ENCODE results near the gene DNAH6.
A peak's percentile ranks its signal among the peaks of the same experiment; 100 is the strongest.

DNAH6 gene

DNA sequence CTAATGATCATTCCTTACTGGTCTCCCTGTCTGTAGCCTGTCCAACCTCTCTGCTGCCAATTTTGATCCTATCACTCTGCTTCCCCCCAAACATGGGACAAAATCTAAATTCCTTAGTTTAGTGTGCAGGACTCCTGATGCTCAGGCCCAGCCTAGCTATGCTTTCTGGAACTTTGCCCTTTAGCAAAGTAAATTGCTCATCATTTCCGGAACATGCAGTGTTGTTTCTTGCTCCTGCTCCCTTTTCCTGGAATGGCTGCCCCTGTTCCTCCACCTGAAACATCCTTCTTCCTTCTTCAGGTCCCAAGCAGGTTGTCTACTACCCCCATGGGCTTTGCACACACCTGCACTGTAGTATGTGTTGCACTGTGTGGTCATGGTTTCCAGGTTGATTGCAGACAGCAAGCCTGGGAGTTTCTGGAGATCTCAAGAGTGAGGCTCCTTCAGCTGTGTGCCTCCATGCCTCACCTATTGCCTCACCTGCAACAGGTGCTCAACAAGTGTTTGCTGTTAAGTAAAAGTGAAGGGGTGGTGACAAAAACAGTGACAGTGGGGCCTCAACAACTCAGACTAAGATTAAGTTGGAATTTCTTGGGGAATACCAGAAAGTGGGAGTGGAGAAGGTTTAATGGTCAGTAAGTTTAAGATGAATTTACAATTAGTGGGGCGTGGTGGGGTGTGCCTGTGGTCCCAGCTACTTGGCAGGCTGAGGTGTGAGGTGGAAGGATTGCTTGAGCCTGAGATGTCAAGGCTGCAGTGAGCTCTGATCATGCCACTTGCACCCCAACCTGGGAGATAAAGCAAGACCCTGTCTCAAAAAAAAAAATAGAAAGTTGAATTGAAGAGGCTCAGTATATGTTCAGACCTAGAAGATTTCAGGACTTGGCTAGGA, 120.0 kb downstream of the DNAH6 start:
- no peak for DNase-seq (ENCODE audit: low spot score)

GRCh38 chr2:84639751-84640150, 123.5 kb downstream of the DNAH6 start:
- DNase-seq (ENCODE audit: low spot score) = no peak

DNA sequence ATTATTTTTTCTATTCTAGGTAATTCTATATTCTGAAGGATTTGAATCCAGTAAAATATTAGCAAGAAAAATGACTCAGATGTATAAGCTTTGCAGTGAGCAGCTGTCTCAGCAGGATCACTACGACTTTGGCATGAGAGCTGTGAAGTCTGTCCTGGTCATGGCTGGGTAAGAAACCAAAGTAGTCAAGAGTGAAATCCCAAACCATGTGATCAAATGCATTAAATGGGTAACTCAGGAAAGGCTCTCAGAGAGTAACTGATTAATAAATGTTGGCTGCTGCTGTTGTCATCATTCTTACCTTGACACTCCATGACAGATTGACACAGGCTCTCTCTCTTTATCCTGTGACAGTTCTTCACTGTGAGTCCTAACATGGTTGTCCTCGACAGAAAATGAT, 124.1 kb downstream of the DNAH6 start:
- no peak for DNase-seq (ENCODE audit: low spot score)

DNA sequence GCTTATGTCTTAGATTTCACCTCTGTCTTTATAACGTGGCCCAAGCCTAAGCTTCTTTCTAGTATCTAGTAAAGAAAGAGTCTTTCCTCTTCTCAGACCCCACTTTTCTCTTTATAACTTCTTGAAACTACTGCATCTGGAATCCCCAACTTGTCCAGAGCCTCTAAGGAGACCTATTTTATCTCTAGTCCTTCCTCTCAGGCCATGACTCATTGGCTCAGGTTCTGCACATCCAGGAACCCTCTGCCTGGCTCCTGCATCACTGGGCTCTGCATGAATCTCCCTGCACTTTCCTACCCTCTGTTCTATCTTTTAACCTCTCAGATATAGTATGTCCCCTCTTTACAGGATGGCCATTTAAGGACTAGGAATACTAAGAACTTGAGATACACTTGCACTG, 124.7 kb downstream of the DNAH6 start:
- DNase-seq (ENCODE audit: low spot score) = no peak

GRCh38 chr2:84643991-84644390, 127.7 kb downstream of the DNAH6 start:
- DNase-seq (ENCODE audit: low spot score) = no peak

DNA sequence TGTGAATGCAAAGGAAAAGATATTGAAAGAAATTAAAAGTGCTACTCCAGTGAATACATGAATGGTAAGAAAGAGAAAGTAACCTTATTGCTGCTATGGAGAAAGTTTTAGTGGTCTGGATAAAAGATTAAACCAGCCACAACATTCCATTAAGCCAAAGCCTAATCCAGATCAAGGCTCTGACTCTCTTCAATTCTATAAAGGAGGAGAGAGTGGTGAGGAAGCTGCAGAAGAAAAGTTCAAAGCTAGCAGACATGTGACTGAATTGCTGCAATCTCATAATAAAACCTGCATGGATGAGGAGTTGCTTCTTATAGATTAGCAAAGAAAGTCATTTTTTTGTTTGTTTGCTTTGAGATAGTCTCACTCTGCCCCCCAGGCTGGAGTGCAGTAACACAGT, 130.2 kb downstream of the DNAH6 start:
- no peak for DNase-seq (ENCODE audit: low spot score)

- DNase-seq (ENCODE audit: low spot score) = no peak
Measured at GRCh38 chr2:84647267-84647666, 131.0 kb downstream of the DNAH6 start.

DNA sequence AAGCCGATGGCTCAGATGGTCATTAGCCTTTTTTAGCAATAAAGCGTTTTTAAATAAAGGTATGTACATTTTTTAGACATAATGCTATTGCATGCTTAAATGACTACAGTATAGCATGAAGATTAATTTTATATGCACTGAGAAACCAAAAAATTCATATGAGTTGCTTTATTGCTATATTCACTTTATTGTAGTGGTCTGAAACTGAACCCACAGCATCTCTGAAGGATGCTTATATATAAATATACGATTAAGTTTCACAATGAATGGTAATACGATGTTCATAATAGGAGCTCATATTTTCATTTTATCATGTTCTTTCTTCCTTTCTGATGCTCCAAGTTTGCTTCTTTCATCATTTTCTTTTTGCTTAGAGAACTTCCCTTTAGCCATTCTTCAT, 132.8 kb downstream of the DNAH6 start:
- no peak for DNase-seq (ENCODE audit: low spot score)

DNA sequence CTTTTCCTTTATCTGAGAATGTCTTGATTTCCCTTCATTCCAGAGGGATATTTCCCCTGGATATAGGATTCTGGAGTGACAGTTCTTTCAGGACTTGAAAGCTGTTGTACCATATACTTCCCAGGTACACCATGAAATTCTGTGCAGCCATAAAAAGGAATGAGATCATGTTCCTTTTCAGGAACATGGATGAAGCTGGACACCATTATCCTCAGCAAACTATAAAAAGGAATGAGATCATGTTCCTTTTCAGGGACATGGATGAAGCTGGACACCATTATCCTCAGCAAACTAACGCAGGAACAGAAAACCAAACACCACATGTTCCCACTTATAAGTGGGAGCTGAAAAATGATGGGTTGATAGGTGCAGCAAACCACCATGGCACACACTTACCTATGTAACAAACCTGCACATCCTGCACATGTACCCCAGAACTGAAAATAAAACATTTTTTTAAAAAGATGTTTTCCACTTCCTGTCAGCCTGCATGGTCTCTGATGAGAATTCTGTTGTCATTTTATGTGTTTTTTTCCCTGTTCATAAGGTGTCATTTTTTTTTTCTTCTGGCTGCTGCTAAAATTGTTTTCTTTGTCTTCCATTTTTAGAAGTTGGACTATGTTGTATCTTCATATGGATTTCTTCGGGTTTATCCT, 133.3 kb downstream of the DNAH6 start:
- no peak for DNase-seq (ENCODE audit: low spot score)

GRCh38 chr2:84652431-84652830, 136.1 kb downstream of the DNAH6 start:
- DNase-seq (ENCODE audit: low spot score) = peak; percentile 26

- DNase-seq (ENCODE audit: low spot score) = no peak
Measured at GRCh38 chr2:84653302-84653701, 137.0 kb downstream of the DNAH6 start.

DNA sequence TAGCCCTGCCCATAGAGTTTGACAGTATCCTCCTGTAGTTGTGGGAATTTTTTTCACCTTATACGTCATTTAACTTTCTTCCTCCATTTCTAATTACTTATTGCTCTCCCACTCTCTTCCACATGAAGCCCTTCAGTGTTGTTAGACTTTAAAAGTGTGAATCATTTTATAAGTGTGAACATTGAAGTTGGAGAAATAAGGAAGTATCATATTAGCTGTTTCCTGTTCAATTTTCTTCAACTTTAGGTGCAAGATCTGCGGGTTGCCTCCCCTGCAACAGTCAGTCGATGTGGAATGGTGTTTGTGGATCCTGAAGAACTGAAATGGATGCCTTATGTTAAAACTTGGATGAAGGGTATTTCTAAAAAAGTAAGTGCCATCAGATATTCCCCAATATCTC, 138.1 kb downstream of the DNAH6 start:
- DNase-seq (ENCODE audit: low spot score) = no peak

- DNase-seq (ENCODE audit: low spot score) = no peak
Measured at GRCh38 chr2:84669122-84669521, 152.8 kb downstream of the DNAH6 start.

- DNase-seq (ENCODE audit: low spot score) = no peak
Measured at GRCh38 chr2:84674099-84674498, 157.8 kb downstream of the DNAH6 start.

DNA sequence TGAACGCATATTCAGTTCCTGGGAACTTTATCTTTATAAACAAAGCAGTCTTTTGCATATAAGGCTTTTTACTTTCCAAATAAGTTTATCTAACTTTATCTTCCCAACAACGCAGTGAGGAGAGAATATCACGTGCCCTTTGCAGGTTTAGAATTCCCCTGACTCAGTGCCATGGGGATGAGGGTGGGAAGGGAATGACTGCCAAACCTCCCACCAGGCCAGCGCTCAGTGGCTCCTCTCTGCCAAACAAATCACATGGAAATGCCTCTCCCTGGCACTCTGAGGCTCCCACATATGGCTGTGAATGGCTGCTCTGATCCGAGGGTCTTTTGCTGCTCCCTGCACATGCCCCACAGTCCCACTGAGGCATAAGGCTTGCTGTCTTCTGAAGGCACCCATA, 158.3 kb downstream of the DNAH6 start:
- no peak for DNase-seq (ENCODE audit: low spot score)

- DNase-seq (ENCODE audit: low spot score) = no peak
Measured at GRCh38 chr2:84676295-84676694, 160.0 kb downstream of the DNAH6 start.

- no peak for DNase-seq (ENCODE audit: low spot score)
Measured at GRCh38 chr2:84678214-84678613, 161.9 kb downstream of the DNAH6 start.

DNA sequence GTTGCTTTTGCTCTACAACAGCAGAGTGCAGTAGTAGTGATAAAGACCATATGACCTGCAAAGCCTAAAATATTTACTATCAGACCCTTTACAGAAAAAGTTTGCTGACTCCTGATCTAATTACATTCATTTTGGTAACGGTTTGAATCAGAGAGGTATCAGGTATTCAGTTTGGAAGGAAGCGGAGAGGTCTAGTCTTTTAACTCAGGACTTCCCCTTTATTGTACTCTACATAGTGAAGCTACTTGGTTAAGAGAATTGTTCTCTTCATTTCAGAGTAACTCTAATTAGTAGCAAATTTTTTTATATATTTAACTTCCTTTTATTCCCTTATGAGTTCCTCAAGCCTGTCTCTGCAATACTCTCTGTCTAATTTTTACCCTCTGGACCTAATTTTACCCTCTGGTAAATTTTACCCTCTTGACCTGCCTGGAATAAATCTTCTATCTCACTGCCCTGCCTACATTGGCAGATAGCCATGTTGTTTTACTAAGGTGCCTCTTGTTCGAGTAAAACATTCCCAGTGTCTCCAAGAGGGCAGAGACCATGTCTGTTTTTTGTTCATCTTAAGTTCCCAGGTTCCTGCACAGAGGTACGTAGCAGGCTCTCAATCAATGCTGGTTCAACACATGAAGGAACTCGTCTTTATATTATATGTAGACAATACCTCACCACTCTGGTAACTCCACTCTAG, 170.6 kb downstream of the DNAH6 start:
- DNase-seq (ENCODE audit: low spot score) = no peak

DNA sequence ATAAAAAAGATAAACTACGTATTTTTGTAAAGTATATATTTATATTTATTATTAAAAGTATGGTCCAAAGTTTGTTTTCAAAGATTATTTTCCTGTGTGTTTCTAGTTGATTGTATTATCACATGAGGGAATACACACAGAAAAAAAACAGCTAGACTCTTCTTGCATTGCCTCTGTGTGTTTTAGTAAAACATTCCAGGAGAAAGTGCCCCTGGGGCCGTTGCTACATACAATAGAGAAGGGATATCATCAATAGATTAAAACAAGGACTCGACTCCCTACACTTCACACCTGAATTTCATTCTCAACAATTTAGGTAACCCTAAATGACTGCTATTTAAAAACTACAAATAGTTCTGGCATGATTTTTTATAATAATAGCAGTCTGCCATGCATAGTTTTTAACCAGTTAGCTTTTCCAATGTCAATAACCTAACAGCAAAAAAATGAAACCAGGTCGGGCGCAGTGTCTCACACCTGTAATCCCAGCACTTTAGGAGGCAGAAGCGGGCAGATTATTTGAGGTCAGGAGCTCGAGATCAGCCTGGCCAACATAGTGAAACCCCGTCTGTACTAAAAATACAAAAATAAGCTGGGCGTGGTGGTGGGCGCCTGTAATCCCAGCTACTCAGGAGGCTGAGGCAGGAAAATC, 171.3 kb downstream of the DNAH6 start:
- no peak for DNase-seq (ENCODE audit: low spot score)

- no peak for DNase-seq (ENCODE audit: low spot score)
Measured at GRCh38 chr2:84690225-84690624, 173.9 kb downstream of the DNAH6 start.

DNA sequence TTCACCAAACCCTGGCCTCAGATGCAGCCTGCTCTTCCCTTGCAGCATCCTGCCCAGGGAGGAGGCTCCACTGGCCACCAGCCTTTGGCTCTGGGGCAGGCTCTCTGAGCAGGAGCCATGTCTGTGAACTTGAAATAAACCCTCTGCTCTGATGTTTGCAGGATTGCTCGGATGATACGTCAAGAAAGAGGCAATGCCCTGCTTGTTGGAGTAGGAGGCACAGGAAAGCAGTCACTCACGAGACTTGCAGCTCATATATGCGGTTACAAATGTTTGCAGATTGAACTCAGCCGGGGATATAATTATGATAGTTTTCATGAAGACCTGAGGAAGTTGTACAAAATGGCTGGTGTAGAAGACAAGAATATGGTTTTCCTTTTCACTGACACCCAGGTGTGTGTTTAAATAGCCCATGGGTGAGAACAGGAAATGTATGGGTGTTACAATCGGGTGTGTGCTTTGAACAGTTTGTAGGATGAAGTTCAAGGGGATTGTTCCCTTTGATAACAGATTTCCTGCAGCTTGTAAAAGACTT, 177.9 kb downstream of the DNAH6 start:
- DNase-seq (ENCODE audit: low spot score) = peak; percentile 47

GRCh38 chr2:84697895-84698294, 181.6 kb downstream of the DNAH6 start:
- no peak for DNase-seq (ENCODE audit: low spot score)
